T-helper 1 cell (primary cell): ENCODE data around the gene PHB1.
A peak's percentile ranks its signal among the peaks of the same experiment; 100 is the strongest.

Source experiments
- DNase-seq, 5 donors: peaks; one replicate each; pipeline ENCODE4 v3.0.0-alpha.2; 2012 to 2020
- total RNA-seq, 4 donors: gene quantifications; one replicate each; lab custom pipeline; 2026; lab: John Stamatoyannopoulos, UW

The PHB1 gene
- 27.5 to 38.3 (median 31.2) reads per million in 4 donors for total RNA-seq

DNA sequence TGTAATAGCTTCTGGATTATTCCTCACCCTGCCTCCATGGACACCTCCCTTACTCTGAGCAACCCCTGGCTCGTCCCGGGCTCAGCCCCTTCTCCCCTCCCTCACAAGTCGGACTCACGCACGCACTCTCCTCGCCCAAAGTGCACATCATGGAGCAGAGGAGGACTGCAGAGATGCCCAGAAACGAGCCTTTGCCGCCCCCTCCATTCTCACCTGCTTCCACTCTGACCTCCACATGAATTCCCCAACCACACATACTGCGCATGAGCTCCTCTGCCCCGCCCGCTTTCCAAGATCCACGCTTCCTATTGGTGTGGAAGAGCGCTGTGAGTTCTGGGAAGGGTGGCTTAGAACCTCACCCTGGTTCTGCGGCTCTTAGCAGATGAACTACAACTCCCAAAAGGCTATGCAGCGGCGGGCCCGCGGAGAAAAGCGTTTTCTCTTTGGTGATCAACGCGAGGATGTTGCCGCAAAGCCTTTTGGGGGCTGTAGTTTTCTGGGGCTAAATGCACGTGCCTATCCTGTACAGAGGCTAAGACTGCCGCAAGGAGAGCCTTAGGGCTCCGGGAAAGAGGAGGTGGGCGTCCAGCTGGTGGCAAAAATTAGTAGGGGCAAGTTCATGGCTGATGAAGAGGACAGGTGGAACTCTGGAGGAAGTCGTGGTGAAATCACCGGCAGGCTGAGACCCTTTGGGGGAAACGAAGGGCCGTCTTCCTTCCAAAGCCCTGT, at the start of gene PHB1:
TSS of gene PHB1 (minus strand) at position 261 of the 729 bp plus-strand sequence. CDS start 1,618 bp downstream, outside the sequence.
- DNase-seq = peak; percentile 86 to 96 (median 94)

- DNase-seq = no peak
Observed at GRCh38 chr17:49464049-49464448, 49.4 kb upstream of the PHB1 start.

GRCh38 chr17:49461580-49461979, 46.9 kb upstream of the PHB1 start:
- no peak for DNase-seq

DNA sequence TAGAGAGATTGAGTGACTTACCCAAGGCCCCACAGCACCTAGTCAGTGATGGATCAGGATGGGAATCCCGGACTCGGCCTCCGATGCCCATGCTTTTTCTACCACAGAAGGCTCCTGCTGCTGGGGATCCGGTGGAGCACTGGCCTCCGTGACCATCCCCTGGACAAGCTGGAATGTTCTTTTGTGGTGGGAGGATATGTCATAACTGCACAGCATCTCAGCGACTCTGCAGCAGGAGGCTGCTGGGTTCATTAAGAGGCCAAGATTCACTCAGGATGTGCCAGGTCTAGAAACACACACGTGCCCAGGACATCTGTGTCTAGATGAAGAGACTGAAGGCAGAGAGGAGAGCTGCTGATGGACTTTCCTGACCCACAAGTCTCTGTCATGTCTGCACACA, 45.7 kb upstream of the PHB1 start:
- no peak for DNase-seq

DNA sequence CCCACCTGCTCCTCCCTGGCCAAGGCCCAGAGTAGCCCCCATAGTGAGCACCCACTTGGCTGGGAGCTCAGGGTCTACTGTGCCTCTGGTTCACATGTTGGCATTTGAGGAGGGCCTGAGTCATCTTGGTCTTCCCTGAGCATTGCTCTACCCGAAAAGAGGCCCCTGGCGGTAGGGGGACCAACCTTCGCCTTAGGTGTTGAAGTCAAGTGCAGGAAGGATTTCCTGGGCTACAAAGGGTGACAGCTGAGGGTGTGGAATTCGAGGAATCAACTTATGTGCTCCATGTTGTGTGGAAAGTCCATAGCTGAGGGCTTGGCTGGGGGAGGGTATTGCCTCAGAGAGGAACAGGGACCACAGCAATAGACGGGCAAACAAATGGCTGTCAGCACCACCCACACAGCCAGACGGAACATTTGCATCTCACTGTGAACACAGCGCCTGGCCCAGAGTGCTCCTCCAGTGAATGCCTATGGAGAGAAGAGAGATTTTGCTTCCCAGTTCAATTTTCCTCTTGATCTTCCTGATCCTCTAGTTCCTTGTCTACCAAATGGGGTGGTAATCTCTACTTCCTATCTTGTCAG, 44.8 kb upstream of the PHB1 start:
- DNase-seq = no peak

- no peak for DNase-seq
Observed at GRCh38 chr17:49457564-49458535, 43.2 kb upstream of the PHB1 start.

DNA sequence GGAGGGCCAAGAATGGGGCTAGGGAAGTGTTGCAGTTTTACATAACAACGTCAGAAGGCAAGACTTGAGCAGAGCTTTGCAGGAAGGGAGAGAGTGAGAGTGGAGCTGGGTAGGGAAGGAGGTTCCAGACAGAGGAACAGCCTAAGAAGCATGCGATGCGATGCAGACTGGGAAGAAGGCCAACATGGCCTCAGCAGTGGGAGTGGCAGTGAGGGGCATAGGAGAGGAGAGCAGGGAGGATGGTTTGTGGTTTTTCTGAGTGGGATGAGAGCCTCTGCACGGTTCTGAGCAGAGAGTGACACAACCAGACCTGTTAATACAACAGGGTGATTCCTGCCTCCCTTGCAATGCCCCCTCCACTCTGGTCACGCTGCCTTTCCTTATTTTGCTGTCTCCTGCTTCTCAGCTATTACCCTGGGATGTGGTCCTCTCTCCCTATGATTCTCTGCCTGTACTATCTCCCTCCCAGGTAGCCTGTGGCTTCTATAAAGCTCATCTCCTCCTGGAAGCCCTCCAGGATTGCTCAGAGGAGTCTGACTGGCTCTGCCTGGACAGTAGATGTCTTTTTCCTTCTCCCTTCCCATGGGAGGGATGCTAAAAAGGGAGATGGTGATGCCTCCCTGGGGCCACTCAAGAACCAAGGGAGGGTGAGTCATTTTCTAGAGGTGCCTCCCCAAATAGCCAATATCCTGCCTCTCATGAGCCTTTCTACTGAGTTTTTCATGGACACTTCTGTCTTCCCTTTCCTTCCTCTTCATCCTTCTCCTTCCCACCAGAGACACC, 41.7 kb upstream of the PHB1 start:
- DNase-seq = no peak

GRCh38 chr17:49455272-49455861, 40.7 kb upstream of the PHB1 start:
- no peak for DNase-seq

DNA sequence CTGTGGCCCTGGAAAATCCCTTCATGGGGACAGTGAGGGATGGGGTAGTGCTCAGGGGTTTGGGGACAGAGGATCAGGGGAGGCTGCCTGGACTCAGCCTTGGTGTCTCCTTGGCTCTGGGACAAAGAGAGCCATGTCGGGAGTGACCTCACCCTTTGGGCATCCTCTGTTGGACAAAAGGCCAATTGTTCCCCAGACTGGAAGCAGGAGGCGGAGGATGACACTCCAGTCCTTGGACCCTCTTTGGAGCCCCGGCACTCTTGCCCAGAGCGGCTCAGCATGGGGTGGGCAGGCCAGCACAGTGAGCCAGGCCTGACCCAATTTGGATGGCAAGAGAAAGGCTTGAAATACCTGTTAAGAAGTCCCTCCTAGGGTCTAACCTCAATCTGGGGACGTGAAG, 39.4 kb upstream of the PHB1 start:
- DNase-seq = no peak

- no peak for DNase-seq
Observed at GRCh38 chr17:49452661-49453060, 38.0 kb upstream of the PHB1 start.

- DNase-seq = no peak
Observed at GRCh38 chr17:49452201-49452600, 37.5 kb upstream of the PHB1 start.

DNA sequence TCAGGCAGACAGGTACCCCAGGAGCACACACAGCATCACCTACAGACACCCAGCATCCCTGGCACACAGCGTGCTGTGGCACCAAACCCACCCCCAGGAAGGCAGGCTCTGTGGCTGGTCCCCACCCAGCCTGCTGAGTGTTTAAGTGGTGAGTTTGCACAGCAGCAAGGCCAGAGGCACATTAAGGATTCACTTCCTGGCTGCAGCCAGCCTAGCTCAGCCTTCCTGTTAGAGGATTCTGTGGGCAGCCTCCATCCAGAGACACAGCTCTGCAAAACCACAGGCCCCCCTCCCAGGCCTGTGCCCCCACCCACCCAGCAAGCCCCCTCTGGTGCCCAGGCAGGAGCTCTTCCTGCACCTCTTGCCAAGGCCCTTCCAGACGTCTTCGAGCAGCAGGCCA, 36.1 kb upstream of the PHB1 start:
- DNase-seq = no peak

GRCh38 chr17:49450181-49450580, 35.5 kb upstream of the PHB1 start:
- no peak for DNase-seq

DNA sequence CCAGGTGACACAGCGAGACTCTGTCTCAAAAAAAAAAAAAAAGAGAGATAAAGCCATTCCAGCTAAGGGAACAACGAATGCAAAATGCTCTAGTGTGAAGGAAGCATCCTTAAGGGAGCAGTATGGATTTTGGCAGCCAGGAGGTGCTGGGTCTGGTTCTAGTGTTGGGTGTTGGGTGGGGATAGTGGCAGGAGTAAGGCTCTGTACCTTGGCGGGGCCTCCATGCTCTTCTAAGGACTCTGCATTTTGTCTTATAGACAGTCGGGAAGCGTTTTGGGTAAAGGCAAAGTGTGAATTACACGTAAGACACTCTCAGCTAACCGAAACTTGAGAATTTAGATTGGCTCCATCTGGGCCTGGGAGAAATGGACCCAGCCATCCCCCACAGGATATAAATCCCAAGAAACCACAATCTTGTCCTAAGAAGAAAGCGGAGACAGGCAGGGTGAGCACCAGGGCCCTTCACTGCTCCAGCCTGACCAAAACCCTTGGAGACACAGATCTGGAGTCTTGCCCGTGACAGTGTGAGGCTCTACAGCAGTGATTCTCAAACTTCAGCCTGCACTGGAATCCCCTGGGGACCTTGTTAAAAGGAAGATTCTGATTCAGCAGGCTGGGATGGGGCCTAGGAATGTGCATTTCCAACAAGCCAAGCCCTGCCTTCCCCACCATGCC, 33.1 kb upstream of the PHB1 start:
- no peak for DNase-seq

DNA sequence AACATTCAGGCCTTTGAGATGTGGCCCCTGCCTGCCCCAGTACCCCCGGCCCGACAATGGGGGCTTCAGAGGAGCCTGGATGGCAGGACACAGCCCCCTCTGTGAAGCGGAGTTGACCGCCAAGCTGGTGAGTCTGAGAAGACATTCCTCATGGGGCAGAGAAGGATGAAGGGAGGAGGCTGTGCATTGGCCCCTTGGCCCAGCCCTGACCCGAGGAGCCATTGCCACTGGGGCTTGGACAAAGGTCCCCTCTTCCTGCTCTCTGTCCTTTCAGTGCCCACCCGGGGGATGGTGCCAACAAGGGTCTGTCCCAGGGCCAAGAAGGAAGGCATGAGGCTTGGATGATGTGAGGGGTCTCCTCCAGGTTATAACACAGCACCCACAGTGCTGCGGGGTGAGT, 30.9 kb upstream of the PHB1 start:
- DNase-seq = no peak

GRCh38 chr17:49444384-49444783, 29.7 kb upstream of the PHB1 start:
- DNase-seq = no peak

- DNase-seq = no peak
Observed at GRCh38 chr17:49443862-49444261, 29.2 kb upstream of the PHB1 start.

DNA sequence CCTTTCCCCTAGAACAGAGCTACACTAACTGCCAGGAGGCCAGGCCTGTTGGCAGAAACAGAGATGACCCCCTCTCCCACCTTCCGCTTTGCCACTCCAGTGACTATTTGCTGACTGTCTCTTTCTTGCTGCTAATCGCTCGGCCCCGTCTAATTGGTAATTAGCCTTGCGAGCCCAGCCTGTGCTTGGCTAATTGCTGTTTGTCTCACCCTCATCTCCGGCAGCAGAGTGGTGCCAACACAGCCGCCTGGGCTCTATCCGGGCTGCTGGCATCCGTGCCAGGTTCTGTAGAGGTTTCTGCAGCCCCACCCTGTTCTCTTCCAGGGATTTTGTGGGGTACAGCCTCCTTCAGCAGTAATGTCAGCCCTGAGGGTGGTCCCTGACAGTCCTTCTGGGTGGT, 27.4 kb upstream of the PHB1 start:
- no peak for DNase-seq

DNA sequence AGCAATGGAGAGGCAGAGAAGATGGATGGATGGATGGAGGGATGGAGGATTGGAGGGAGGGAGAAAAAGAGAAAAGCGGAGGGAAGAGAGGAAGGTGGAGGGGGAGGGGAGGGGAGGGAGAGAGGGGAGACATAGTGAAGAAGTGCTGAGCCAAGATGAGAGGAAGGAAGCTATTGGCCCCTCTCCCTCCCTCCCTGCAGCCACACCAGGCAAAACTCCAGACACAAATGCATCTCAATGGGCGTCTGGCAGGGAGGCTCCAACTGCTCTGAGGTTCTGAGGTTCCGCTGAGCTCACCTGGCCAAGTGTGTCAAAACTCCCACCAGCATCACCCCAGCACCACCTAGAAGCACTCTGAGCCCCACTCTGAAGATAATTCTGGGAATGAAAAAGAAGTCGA, 26.9 kb upstream of the PHB1 start:
- no peak for DNase-seq

DNA sequence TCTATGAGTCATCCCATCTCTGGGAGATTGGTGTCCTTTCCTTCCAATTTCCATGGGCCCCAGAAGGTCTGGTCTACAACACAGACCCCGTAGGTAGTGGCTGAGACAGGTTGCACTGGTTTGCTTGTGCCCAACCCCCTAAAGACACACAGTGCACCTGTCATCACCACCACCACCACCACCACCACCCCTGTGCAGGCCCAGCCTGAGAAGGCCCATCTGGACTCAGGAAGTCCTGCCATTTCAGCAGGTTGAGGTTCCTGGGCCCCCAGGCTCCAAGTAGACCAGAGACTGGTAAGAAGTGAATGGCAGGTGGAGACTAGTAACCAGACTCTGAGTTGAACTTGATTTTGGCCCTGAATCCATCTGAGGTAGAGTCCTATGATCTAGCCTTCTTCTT, 25.9 kb upstream of the PHB1 start:
- no peak for DNase-seq
